HCT116 (cell line): ENCODE data around the gene OR2A2. TPM values are rescaled to one million over a fixed set of nuclear protein-coding genes. Genes with fewer than 3 reads are reported as not detected.

Experiments used
- ATAC-seq: fragments of 200-7000 bp; cut with Tn5 transposase; 2 replicates; pipeline ENCODE4 v1.9.1; 2020; ENCODE audit warnings: mild to moderate bottlenecking, moderate library complexity
- BruUV-seq: library from RNA; stranded (reverse); fragments of 400-500 nt; replicated peaks from 2 replicates; lab custom pipeline; 2021; lab: Mats Ljungman, UMichigan
- CTCF ChIA-PET: fragments of 300-600 bp; sonication (Branson Sonifier 250); formaldehyde crosslinking; loops from one replicate; lab custom pipeline; 2021; ENCODE audit warnings: antibody characterized with exemption; lab: Charles Lee
- POLR2A ChIA-PET: fragments of 300-600, 350-600 bp; sonication (Branson Sonifier 250); formaldehyde crosslinking; loops from one replicate; lab custom pipeline; 2021; ENCODE audit warnings: antibody characterized with exemption; lab: Charles Lee
- RAD21 ChIA-PET, 2 experiments: fragments of 300-600 bp; sonication (Branson Sonifier 250); formaldehyde crosslinking; loops; one replicate each; lab custom pipeline; 2023; ENCODE audit warnings: low total read pairs in 2 of 2; ENCODE audit not compliant: uncharacterized antibody in 2 of 2, unreplicated experiment in 2 of 2, low non-redundant PET in 1 of 2; lab: Charles Lee
- DNase-seq: peaks from one replicate; pipeline ENCODE4 v3.0.0-alpha.2; 2010; ENCODE audit warnings: low read depth, low spot score
- H2AFZ ChIP-seq: fragments of 200-600 bp; shearing (Covaris generic), sonication (generic); 2 replicates; pipeline ENCODE4 v1.6.1; 2017; ENCODE audit warnings: low read depth, mixed run types, mixed read lengths, antibody characterized with exemption, low read length; ENCODE audit not compliant: poor library complexity, severe bottlenecking
- H3K27ac ChIP-seq: 2 replicates; pipeline ENCODE4 v1.5.1; 2012; ENCODE audit warnings: low read depth, low read length
- H3K27me3 ChIP-seq: fragments of 200-600 bp; sonication (generic); 2 replicates; pipeline ENCODE4 v1.6.1; 2016; ENCODE audit warnings: mixed run types, low read length, mixed read lengths; ENCODE audit not compliant: insufficient read depth
- H3K36me3 ChIP-seq, 2 experiments: fragments of 200-500 bp in 1 of 2; fragments of 200-600 bp in 1 of 2; sonication (Bioruptor generic) in 1 of 2; sonication (generic) in 1 of 2; 2 replicates each; pipeline versions ENCODE4 v1.5.1 to v1.6.1; 2014 to 2016; ENCODE audit warnings: low read length in 2 of 2, inconsistent platforms in 1 of 2, mixed read lengths in 1 of 2, mixed run types in 1 of 2; ENCODE audit not compliant: insufficient read depth in 2 of 2, control insufficient read depth in 1 of 2
- H3K4me1 ChIP-seq, 2 experiments: fragments of 200-600 bp in 1 of 2; sonication (generic) in 1 of 2; 2 replicates each; pipeline versions ENCODE4 v1.5.1 to v1.6.1; 2012 to 2017; ENCODE audit warnings: low read length in 2 of 2, inconsistent platforms in 1 of 2, mild to moderate bottlenecking in 1 of 2, mixed read lengths in 1 of 2, mixed run types in 1 of 2, moderate library complexity in 1 of 2; ENCODE audit not compliant: insufficient read depth in 2 of 2, control insufficient read depth in 1 of 2
- H3K4me2 ChIP-seq: fragments of 200-600 bp; sonication (generic); 2 replicates; pipeline ENCODE4 v1.6.1; 2017; ENCODE audit warnings: mixed run types, low read length, mixed read lengths
- H3K4me3 ChIP-seq, 2 experiments: fragments of 200-600 bp in 1 of 2; sonication (generic) in 1 of 2; replicated peaks in 1 of 2; 2 replicates each; pipeline ENCODE4 v1.5.1; 2011 to 2016; ENCODE audit warnings: low read length in 2 of 2, control low read depth in 1 of 2, low read depth in 1 of 2, mild to moderate bottlenecking in 1 of 2, mixed read lengths in 1 of 2, mixed run types in 1 of 2
- H3K79me2 ChIP-seq: fragments of 200-600 bp; sonication (generic); 2 replicates; pipeline ENCODE4 v1.6.1; 2017; ENCODE audit warnings: mild to moderate bottlenecking, mixed run types, low read length, moderate library complexity, mixed read lengths; ENCODE audit not compliant: insufficient read depth
- H3K9ac ChIP-seq: fragments of 200-600 bp; sonication (generic); 2 replicates; pipeline ENCODE4 v1.6.1; 2016; ENCODE audit warnings: low read length, mixed read lengths
- H3K9me2 ChIP-seq: fragments of 200-600 bp; sonication (generic), shearing (Covaris generic); 2 replicates; pipeline ENCODE4 v1.6.1; 2017; ENCODE audit warnings: mixed run types, mild to moderate bottlenecking, moderate library complexity; ENCODE audit not compliant: insufficient read depth
- H3K9me3 ChIP-seq, 2 experiments: fragments of 200-500 bp in 1 of 2; fragments of 200-600 bp in 1 of 2; sonication (Bioruptor generic) in 1 of 2; sonication (generic) in 1 of 2; 2 replicates each; pipeline ENCODE4 v1.6.1; 2014 to 2017; ENCODE audit warnings: low read length in 2 of 2, mixed read lengths in 2 of 2, inconsistent platforms in 1 of 2, low read depth in 1 of 2, mild to moderate bottlenecking in 1 of 2, mixed run types in 1 of 2, moderate library complexity in 1 of 2; ENCODE audit not compliant: control insufficient read depth in 1 of 2, insufficient read depth in 1 of 2
- H4K20me1 ChIP-seq: fragments of 200-600 bp; sonication (generic), shearing (Covaris generic); 2 replicates; pipeline ENCODE4 v1.6.1; 2017; ENCODE audit warnings: mixed run types, mild to moderate bottlenecking, moderate library complexity; ENCODE audit not compliant: insufficient read depth
- CBX3 ChIP-seq: IDR thresholded peaks from 2 replicates; pipeline ENCODE4 v1.6.1; 2012; ENCODE audit warnings: low read depth
- EGR1 ChIP-seq: IDR thresholded peaks from 2 replicates; pipeline ENCODE4 v1.6.1; 2012; ENCODE audit warnings: low read depth
- EZH2phosphoT487 ChIP-seq: fragments of 200-600 bp; IDR thresholded peaks from 2 replicates; pipeline ENCODE4 v1.6.1; 2018; ENCODE audit warnings: antibody characterized with exemption, borderline replicate concordance
- JUND ChIP-seq: IDR thresholded peaks from 2 replicates; pipeline ENCODE4 v1.6.1; 2012
- POLR2A ChIP-seq: IDR thresholded peaks from 2 replicates; pipeline ENCODE4 v1.7.0; 2011; ENCODE audit warnings: borderline replicate concordance; ENCODE audit not compliant: insufficient read depth, insufficient read length; ENCODE audit errors: extremely low read depth
- POLR2AphosphoS5 ChIP-seq: IDR thresholded peaks from 2 replicates; pipeline ENCODE4 v1.6.1; 2011; ENCODE audit warnings: mild to moderate bottlenecking, low read depth, low read length, moderate library complexity
- TCF7L2 ChIP-seq: IDR thresholded peaks from 2 replicates; pipeline ENCODE4 v1.7.0; 2011; ENCODE audit warnings: borderline replicate concordance, inconsistent platforms; ENCODE audit not compliant: insufficient read depth, insufficient read length; ENCODE audit errors: extremely low read depth
- ZNF274 ChIP-seq: fragments of 200-500 bp; sonication (Bioruptor generic); IDR thresholded peaks from 2 replicates; pipeline ENCODE4 v1.6.1; 2014; ENCODE audit warnings: mild to moderate bottlenecking, low read depth, low read length, inconsistent platforms
- intact Hi-C: fragments of 100-400 bp; cut with micrococcal nuclease; formaldehyde crosslinking; loops from 2 replicates; pipeline ENCODE4 v1.10.0; 2022
- total RNA-seq: library from RNA; stranded (reverse); gene quantifications from one replicate; pipeline ENCODE4 v1.2.1, GENCODE V29; 2021; ENCODE audit not compliant: unreplicated experiment
- TF ChIP-seq, protein P1 (sequence below): IDR thresholded peaks from 2 replicates; pipeline ENCODE4 v1.6.1; 2012
- TF ChIP-seq, protein P2 (sequence below): IDR thresholded peaks from 2 replicates; pipeline ENCODE4 v1.6.1; 2011; ENCODE audit warnings: mild to moderate bottlenecking, low read length, moderate library complexity; ENCODE audit not compliant: insufficient replicate concordance; ENCODE audit errors: extremely low read depth

Gene OR2A2
- total RNA-seq, 1 experiment from 2014 or later = not detected

DNA sequence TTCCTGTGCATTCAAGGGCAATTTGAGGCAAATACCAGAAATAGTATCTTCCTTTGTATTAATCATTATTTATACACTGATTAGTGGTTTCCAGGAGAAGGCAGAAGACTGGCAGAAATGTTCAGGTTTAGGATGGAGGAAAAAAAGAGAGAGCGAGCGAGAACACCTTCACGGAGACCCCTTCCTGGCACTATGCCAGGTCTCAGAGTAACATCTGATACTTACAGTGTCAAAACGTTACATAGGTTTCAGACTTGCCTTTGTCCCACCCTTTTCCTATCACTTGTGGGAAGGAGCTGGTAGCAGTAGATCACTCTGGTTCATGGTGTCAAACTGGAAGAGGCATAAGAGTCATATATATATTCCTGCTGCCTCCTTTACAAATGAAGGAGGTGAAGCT, 22.7 kb upstream of the OR2A2 start (continued):
- TF ChIP-seq EZH2phosphoT487 = no peak
- no peak for TF ChIP-seq EGR1
- TF ChIP-seq POLR2AphosphoS5 = no peak
- TF ChIP-seq CBX3 = no peak
- no peak for TF ChIP-seq ZNF274

DNA sequence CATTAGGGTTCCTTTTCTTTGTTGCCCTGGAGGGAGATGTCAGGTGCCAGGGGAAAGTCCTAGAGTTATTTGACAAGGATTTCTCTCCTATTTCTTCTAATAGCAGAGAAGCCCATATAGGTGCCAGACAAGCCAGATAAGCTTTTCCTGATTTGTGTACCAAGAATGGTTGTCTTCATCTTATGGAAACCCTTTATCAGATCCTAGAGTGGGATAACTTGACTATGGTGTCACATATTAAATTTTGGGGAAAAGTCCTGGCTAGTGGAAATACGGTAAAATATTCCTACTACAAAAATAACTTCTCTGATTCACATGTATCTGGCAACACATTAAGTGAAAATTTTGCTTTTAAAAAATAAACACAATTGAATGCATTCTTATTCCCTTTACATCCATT, 22.2 kb upstream of the OR2A2 start:
- H3K79me2 ChIP-seq = no peaks in the 10 kb centered on the region
- DNase-seq (no peak), ATAC-seq (no peak)
- no peaks in the 10 kb centered on the region for H3K9me3 ChIP-seq
- no peaks in the 10 kb centered on the region for H4K20me1 ChIP-seq
- CTCF ChIA-PET = interaction anchor here (0.6 kb wide), 1 partner anchor 678 kb away, joined by 3 read pairs; no protein-coding TSS in a partner anchor
- RAD21 ChIA-PET = no interaction called here
- no peak overlapping the region for H3K27ac ChIP-seq
- H3K4me1 ChIP-seq = no peaks in the 10 kb centered on the region
- no TSS peak for BruUV-seq
- H3K9ac ChIP-seq = no peak overlapping the region
- no peaks in the 10 kb centered on the region for H3K27me3 ChIP-seq
- no peaks in the 10 kb centered on the region for H3K36me3 ChIP-seq
- TF ChIP-seq, protein P1, sequence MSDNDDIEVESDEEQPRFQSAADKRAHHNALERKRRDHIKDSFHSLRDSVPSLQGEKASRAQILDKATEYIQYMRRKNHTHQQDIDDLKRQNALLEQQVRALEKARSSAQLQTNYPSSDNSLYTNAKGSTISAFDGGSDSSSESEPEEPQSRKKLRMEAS = no peak
- no peak for TF ChIP-seq POLR2A
- H2AFZ ChIP-seq = no peak overlapping the region
- intact Hi-C loops = no loop called here
- POLR2A ChIA-PET = no interaction called here
- no peak overlapping the region for H3K4me2 ChIP-seq
- H3K4me3 ChIP-seq = no peak overlapping the region
- H3K9me2 ChIP-seq = no peaks in the 10 kb centered on the region

DNA sequence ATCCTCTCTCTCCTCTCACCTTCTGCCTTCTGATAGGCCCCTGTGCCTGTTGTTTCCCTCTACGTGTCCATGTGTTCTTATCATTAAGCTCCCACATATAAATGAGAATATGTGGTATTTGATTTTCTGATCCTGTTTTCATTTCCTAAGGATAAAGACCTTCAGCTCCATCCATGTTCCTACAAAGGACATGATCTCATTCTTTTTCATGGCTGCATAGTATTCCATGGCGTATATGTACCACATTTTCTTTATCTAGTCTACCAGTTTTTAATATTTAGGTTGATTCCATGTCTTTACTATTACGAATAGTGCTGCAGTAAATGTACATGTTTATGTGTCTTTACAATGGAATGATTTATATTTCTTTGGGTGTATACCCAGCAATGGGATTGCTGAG, 18.7 kb upstream of the OR2A2 start:
- intact Hi-C loops = no loop called here
- Histone ChIP-seq H3K4me1 (no peaks in the 10 kb centered on the region), H4K20me1 (no peaks in the 10 kb centered on the region), H2AFZ (no peak overlapping the region), H3K27ac (no peak overlapping the region), H3K4me3 (no peak overlapping the region), H3K9me3 (no peaks in the 10 kb centered on the region), H3K9me2 (no peaks in the 10 kb centered on the region), H3K4me2 (no peak overlapping the region), H3K9ac (no peak overlapping the region), H3K79me2 (no peaks in the 10 kb centered on the region), H3K36me3 (no peaks in the 10 kb centered on the region), H3K27me3 (no peaks in the 10 kb centered on the region)
- ChIA-PET RAD21 (no interaction called here), POLR2A (no interaction called here), CTCF (no interaction called here)
- no TSS peak for BruUV-seq
- no peak for ATAC-seq
- no peak for TF ChIP-seq TCF7L2
- TF ChIP-seq JUND = no peak
- TF ChIP-seq, protein P2, sequence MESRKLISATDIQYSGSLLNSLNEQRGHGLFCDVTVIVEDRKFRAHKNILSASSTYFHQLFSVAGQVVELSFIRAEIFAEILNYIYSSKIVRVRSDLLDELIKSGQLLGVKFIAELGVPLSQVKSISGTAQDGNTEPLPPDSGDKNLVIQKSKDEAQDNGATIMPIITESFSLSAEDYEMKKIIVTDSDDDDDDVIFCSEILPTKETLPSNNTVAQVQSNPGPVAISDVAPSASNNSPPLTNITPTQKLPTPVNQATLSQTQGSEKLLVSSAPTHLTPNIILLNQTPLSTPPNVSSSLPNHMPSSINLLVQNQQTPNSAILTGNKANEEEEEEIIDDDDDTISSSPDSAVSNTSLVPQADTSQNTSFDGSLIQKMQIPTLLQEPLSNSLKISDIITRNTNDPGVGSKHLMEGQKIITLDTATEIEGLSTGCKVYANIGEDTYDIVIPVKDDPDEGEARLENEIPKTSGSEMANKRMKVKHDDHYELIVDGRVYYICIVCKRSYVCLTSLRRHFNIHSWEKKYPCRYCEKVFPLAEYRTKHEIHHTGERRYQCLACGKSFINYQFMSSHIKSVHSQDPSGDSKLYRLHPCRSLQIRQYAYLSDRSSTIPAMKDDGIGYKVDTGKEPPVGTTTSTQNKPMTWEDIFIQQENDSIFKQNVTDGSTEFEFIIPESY = no peak
- TF ChIP-seq CBX3 = no peak
- DNase-seq = no peak
